ENCODE data around the gene ANKRD23. TPM values are rescaled to one million over a fixed set of nuclear protein-coding genes. Genes with fewer than 3 reads are reported as not detected.

The ANKRD23 gene
- total RNA-seq, 4 donors from 2014 or later, result 3.0 to 8.2 (median 3.2) TPM

GRCh38 chr2:96841701-96842495 lies 1.9 kb downstream of the ANKRD23 start:
- H3K27me3 ChIP-seq, result no peaks in the 10 kb centered on the region
- intact Hi-C loops (cut with DNase I), result no loop called here
- no peak overlapping the region for H3K27ac ChIP-seq
- TF ChIP-seq, protein P1, sequence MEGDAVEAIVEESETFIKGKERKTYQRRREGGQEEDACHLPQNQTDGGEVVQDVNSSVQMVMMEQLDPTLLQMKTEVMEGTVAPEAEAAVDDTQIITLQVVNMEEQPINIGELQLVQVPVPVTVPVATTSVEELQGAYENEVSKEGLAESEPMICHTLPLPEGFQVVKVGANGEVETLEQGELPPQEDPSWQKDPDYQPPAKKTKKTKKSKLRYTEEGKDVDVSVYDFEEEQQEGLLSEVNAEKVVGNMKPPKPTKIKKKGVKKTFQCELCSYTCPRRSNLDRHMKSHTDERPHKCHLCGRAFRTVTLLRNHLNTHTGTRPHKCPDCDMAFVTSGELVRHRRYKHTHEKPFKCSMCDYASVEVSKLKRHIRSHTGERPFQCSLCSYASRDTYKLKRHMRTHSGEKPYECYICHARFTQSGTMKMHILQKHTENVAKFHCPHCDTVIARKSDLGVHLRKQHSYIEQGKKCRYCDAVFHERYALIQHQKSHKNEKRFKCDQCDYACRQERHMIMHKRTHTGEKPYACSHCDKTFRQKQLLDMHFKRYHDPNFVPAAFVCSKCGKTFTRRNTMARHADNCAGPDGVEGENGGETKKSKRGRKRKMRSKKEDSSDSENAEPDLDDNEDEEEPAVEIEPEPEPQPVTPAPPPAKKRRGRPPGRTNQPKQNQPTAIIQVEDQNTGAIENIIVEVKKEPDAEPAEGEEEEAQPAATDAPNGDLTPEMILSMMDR (IDR thresholded peaks at IDR 0.05), result no peak
- TF ChIP-seq POLR2A (IDR thresholded peaks at IDR 0.05), result no peak
- no peak overlapping the region for H3K4me3 ChIP-seq (replicated peaks in 1 of 3)
- peaks cover 0 to 9% of the 10 kb centered on the region in 2 donors for H3K4me1 ChIP-seq
- WGBS, 2 donors, result 84 to 88% methylated on average over 14 to 16 of the region's 16 CpGs
- no peak for DNase-seq
- no peaks in the 10 kb centered on the region for H3K36me3 ChIP-seq
- H3K9me3 ChIP-seq, result no peaks in the 10 kb centered on the region

DNA sequence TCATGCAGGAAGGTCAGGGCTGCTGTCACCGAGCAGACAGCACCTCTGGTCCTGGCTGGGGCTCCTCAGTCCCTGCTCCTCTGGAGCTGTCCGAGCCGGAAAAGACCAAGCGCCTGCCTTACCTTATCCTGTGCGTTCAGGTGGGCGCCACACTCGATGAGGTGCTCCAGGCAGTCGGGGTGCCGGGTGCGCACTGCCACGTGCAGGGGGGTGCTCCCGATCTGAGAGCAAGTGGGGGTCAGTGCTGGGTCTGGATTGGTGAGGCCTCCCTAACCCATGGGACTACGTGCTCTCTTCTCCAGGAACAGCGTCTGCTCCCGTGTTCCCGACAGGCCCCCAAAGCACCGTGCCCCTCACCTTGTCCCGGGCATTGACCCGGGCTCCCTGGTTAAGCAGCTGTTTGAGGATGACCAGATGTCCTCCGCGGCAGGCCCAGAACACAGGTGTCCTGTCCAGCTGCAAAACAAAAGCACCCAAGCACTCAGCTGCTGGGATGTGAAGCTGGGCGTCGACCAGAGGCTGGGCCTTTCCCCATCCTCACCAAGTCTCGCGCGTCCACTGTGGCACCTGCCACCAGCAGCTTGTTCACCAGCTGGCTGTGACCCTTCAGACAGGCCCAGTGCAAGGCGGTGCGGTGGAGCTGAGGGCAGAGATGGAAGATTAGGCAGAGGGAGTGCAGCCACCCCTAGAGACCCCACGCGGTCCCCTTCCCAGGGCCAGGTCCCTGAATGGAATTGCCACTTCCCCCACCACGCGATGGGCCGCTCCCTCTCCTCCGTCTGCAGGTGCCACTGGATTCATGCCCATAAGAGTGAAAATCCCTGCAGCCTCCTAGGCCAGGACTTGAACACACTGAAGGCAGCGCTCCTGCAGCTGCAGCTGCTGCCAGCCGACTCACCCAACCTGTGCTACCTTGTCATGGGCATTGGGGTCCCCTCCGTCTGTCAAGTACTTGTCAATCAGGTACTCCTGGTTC lies 3.7 kb downstream of the ANKRD23 start:
- Histone ChIP-seq H3K27ac (no peak overlapping the region), H3K4me3 (replicated peaks in 1 of 3) (no peak overlapping the region), H3K9me3 (no peaks in the 10 kb centered on the region), H3K4me1 (peaks cover 0 to 9% of the 10 kb centered on the region in 2 donors), H3K36me3 (no peaks in the 10 kb centered on the region), H3K27me3 (no peaks in the 10 kb centered on the region)
- DNase-seq, result no peak
- no peak for TF ChIP-seq POLR2A (IDR thresholded peaks at IDR 0.05)
- TF ChIP-seq, protein P1 (IDR thresholded peaks at IDR 0.05), result no peak
- 91 to 92% methylated on average over 29 to 35 of the region's 37 CpGs for WGBS, 2 donors
- intact Hi-C loops (cut with DNase I), result no loop called here

- no peaks in the 10 kb centered on the region for H3K36me3 ChIP-seq
- H3K27me3 ChIP-seq, result no peaks in the 10 kb centered on the region
- TF ChIP-seq, protein P1 (IDR thresholded peaks at IDR 0.05), result no peak
- TF ChIP-seq POLR2A (IDR thresholded peaks at IDR 0.05), result no peak
- peaks cover 0 to 9% of the 10 kb centered on the region in 2 donors for H3K4me1 ChIP-seq
- peak; percentile 84 to 87 for DNase-seq
- H3K27ac ChIP-seq, result no peak overlapping the region
- intact Hi-C loops (cut with DNase I), result no loop called here
- H3K9me3 ChIP-seq, result no peaks in the 10 kb centered on the region
- WGBS, 2 donors, result 40% methylated on average over 14 of the region's 42 CpGs; no CpG with 5 or more reads in 1 of the 2 donors
- H3K4me3 ChIP-seq (replicated peaks in 1 of 3), result no peak overlapping the region
Measured at GRCh38 chr2:96839293-96839874, 4.4 kb downstream of the ANKRD23 start.

DNA sequence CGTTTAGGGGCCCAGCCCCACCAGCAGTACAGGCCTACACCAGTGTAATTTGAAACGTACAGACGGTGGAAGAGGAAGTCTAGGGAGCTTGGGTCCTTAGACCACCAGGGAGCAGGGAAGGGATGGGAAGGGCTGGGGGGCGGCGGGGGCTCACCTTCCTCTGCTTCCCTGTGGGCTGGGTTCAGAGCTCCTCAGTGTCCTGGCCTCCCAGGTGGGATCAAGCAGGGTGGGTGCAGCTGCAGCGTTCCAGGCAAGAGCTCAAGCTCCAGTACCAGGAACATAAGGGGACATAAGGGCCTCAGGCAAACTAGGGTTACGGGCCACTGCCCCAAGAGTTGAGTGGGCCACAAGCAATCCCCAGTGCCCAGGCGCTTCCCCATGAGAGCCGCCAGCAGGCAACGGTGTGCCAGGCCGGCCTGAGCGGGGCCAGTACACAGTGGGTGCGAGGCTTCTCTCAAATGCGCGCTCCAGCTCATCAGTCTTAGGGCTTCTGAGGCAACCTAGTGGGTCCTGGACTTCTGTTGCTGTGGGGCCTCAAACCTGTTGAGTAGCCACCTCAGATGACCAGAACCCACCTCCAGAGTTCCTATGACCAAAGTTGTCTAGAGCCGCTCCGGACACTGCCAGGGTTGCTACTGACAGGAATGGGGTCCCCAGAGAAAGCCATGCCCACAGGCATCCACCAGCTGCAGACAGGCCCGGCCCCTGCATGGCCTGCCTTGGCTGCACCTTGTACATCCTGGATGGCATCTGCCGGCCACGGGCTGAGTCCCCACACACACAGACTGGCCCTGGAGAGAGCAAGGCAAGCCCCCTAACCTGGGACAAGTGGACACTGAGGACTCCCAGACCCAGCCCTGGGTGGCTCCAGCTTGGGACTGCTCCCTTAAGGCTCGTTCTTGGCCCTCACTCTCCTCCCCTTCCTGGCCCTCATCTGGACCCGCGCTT lies 5.2 kb downstream of the ANKRD23 start:
- no peaks in the 10 kb centered on the region for H3K27me3 ChIP-seq
- no peak for DNase-seq
- no peaks in the 10 kb centered on the region for H3K9me3 ChIP-seq
- intact Hi-C loops (cut with DNase I), result no loop called here
- TF ChIP-seq, protein P1 (IDR thresholded peaks at IDR 0.05), result no peak
- TF ChIP-seq POLR2A (IDR thresholded peaks at IDR 0.05), result no peak
- H3K27ac ChIP-seq, result no peak overlapping the region
- H3K4me3 ChIP-seq (replicated peaks in 1 of 3), result no peak overlapping the region
- peaks cover 4 to 12% of the 10 kb centered on the region in 2 donors for H3K4me1 ChIP-seq
- 74 to 89% methylated on average over 13 of the region's 23 CpGs for WGBS, 2 donors
- H3K36me3 ChIP-seq, result no peaks in the 10 kb centered on the region
